ENCODE data around the gene FAAP100.

Gene FAAP100

GRCh38 chr17:81556863-81557262, 4.7 kb upstream of the FAAP100 start:
- DNase-seq (ENCODE audit: insufficient read length, low spot score) (no peak), FAIRE-seq (no peak)

GRCh38 chr17:81556175-81556691, 4.1 kb upstream of the FAAP100 start:
- FAIRE-seq (no peak), DNase-seq (ENCODE audit: insufficient read length, low spot score) (no peak)

GRCh38 chr17:81553616-81554181, 1.5 kb upstream of the FAAP100 start:
- DNase-seq (ENCODE audit: insufficient read length, low spot score) = peak; percentile 85
- peak; percentile 33 for FAIRE-seq

- FAIRE-seq (no peak), DNase-seq (ENCODE audit: insufficient read length, low spot score) (peak; percentile 83)
Observed at GRCh38 chr17:81553018-81553615, 964 bp upstream of the FAAP100 start.

DNA sequence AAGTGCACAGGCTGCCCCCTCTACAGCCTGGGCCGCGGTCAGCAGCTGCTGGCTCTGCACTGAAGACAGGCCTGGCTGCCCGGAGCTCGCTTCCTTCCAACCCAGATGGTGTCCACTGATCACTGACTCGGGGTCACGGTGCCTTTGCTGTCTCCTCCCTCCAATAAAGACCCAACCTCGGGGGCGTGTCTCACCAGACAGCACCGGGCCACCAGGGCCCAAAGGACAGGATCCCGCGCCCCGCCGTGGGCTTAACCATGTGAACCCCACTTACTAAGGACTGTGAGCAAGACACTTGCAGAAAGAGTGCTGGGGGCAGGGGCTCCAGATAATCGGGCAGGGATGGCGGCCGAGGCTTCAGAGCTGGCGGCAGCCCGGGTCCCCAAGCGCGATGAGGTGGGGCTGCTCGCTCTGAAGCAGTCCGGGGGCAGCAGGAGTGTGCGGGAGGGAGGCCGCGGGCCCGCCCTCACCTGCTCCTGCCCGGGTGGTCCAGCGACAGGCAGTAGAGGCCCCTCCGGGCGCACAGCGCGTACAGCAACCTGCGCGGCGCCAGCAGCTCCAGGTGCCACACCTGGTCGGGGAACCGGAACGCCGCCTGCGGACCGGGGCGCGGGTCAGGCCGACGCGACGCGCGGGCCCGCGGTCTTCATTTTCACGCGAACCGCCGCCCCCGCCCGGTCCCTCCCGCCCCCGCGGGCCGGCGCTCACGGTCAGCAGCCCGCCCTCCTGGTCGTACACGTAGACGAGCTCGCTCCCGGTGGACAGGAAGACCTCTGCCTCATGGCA, 502 bp downstream of the FAAP100 start:
- DNase-seq (ENCODE audit: insufficient read length, low spot score) = no peak
- no peak for FAIRE-seq

- no peak for FAIRE-seq
- DNase-seq (ENCODE audit: insufficient read length, low spot score) = no peak
Observed at GRCh38 chr17:81550830-81551457, 1.2 kb downstream of the FAAP100 start.

DNA sequence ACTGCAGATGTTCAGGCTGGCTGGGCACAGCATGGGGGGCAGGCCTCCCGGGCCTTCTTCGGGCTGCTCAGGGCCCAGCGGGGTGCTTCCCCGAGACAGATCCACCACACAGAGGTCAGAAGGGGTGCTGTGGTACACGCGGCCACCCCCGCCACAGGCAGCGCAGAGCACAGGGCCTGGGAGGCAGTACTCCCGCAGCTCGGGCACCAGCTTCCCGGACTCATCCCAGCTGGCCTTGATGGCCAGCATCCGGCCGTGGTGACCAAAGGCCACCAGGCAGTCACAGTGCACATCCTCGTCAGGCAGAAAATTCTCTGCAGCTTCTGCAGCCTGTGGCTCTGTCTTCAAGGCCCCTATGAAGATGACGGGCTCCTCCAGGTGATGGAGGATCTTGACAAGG, 1.9 kb downstream of the FAAP100 start:
- DNase-seq (ENCODE audit: insufficient read length, low spot score) (no peak), FAIRE-seq (no peak)

- FAIRE-seq = no peak
Observed at GRCh38 chr17:81549826-81550225, 2.3 kb downstream of the FAAP100 start.

GRCh38 chr17:81549031-81549557, 3.1 kb downstream of the FAAP100 start:
- FAIRE-seq (no peak), DNase-seq (ENCODE audit: insufficient read length, low spot score) (no peak)

More at GRCh38 chr17:81549826-81550225, 2.3 kb downstream of the FAAP100 start:
- DNase-seq (ENCODE audit: insufficient read length, low spot score) = no peak

GRCh38 chr17:81547614-81547982, 4.6 kb downstream of the FAAP100 start:
- no peak for FAIRE-seq
- DNase-seq (ENCODE audit: insufficient read length, low spot score) = no peak

DNA sequence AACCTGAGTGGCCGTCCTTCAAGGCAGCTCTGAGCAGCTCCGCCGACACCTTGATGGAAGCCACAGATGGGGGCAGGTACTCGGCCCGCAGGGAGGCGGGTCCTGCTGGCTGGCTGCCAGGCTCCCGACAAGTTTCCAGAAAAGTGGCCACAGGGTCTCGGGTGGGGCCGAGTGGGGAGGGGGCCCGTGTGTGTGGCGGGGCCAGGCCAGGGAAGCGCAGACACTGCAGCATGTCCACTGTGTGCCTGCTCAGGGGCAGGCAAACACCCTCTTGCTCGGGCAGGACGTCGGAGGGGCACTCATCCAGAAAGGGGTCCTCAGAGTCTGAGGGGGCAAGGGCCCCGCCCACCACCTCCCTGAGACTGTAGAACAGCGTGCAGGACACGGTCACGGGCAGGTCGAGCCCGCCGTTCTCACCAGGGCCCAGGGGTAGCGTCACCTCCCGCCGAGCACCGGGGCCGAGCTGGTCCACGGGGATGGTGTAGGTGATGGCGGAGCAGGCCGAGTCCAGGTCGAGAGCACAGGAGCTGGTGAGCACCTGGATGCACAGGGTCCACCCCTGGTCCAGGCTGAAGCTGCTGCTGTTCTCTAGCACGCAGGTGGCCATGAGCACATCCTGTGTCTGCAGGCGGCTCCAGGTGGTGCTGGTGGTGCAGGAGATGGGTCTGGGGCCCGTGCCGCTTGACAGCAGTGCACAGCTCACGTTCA, 5.1 kb downstream of the FAAP100 start:
- FAIRE-seq = no peak
- DNase-seq (ENCODE audit: insufficient read length, low spot score) = no peak

- no peak for FAIRE-seq
Observed at GRCh38 chr17:81545160-81545949, 6.8 kb downstream of the FAAP100 start.

GRCh38 chr17:81544281-81544974, 7.7 kb downstream of the FAAP100 start:
- no peak for FAIRE-seq
- no peak for DNase-seq (ENCODE audit: insufficient read length, low spot score)

More at GRCh38 chr17:81545160-81545949, 6.8 kb downstream of the FAAP100 start:
- DNase-seq (ENCODE audit: insufficient read length, low spot score) = no peak

DNA sequence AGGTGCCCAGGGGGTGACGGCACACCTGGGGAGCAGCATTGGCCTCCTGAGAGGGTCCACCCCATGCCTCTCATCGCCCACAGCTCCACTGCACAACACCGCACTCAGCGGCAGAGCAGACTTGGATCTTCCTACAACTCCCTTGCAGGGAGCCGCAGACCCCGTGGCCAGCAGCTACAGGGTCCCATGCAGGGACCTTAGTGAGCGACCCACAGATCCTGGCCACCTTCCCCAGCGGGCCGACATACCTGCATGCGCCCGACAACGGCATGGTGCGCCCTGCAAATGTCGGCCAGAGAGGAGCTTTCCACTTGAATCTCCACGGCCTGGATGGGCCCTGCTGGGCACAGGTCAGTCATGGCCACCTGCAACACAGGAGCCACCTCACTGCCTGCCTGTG, 8.4 kb downstream of the FAAP100 start:
- FAIRE-seq (no peak), DNase-seq (ENCODE audit: insufficient read length, low spot score) (no peak)

GRCh38 chr17:81543339-81543675, 8.8 kb downstream of the FAAP100 start:
- FAIRE-seq (no peak), DNase-seq (ENCODE audit: insufficient read length, low spot score) (no peak)

DNA sequence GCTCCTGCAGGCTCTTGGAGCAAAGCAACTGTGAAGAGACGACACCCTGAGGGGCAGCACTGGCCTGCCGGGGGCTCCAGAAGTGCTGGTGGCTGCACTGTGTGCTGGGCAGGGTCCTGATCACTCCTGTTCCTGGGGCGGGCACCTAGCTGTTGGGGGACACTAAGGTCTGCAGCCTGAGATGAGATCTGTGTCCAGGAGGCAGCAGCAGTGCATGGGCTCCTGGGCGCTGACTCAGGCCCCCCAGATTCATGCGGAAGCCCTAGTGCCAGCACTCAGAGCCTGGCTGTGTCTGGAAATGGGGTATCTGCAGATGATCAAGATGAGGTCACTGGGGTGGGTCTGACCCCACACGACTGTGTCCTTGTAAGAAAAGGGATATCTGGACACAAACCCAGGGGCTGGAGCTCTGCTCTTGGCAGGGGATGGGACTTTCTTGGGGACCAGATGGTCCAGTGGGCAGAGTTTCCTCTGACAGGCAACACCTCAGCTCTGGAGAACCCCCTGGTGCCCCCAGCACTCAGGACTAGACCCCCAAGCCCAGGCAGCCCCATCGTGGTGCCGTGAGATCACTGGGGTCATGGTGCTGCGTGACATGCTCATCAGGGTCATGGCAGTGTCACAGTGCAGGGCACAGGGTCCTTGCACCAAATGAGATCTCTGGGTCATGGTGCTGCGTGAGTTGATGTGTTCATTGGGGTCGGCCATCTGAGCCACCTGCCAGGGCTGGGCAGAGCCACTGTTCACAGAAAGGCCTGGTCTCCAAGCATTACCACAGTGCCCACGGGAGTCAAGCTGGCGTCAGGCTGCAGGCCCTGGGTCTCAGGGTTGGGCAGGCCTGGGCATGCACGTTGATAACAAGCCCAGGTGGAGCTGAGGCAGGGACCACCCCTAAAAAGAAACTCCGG, 9.5 kb downstream of the FAAP100 start:
- DNase-seq (ENCODE audit: insufficient read length, low spot score) (no peak), FAIRE-seq (no peak)

- DNase-seq (ENCODE audit: insufficient read length, low spot score) (no peak), FAIRE-seq (no peak)
Observed at GRCh38 chr17:81541123-81541522, 11.0 kb downstream of the FAAP100 start.

GRCh38 chr17:81540676-81541027, 11.5 kb downstream of the FAAP100 start:
- FAIRE-seq = no peak
- no peak for DNase-seq (ENCODE audit: insufficient read length, low spot score)
